ENCODE measurements around the gene CXXC5.

GRCh38 chr5:139723986-139724587, 75.9 kb downstream of the CXXC5 start:
- TF ChIP-seq CTCF (IDR thresholded peaks at IDR 0.05) (no peak), EZH2 (IDR thresholded peaks at IDR 0.05) (no peak)
